ENCODE results near the gene PRDM16. TPM values are rescaled to one million over a fixed set of nuclear protein-coding genes. Genes with fewer than 3 reads are reported as not detected.

Gene PRDM16
- total RNA-seq, 1 experiment from 2014 or later: 0.17 TPM

GRCh38 chr1:3349161-3349967 is 280.4 kb downstream of the PRDM16 start:
- H3K23ac ChIP-seq (ENCODE audit: insufficient read length, low read depth, low read length): no peak overlapping the region
- H2BK120ac ChIP-seq (ENCODE audit: low read depth, low read length, poor library complexity, severe bottlenecking): no peak overlapping the region
- no peak overlapping the region for H3K4me2 ChIP-seq (ENCODE audit: insufficient read depth, insufficient read length, low read length)
- Mint-ChIP-seq H3K4me3 (no peak overlapping the region), H3K27ac (no peak overlapping the region), H3K36me3 (ENCODE audit: insufficient read depth in 1 of 3, low read depth in 3 of 3) (peaks cover 0 to 6% (median 0%) of the 10 kb centered on the region in 3 experiments; a peak in 2 of 7 replicates), H3K4me1 (peaks cover 10 to 20% of the 10 kb centered on the region in 2 experiments), H3K27me3 (ENCODE audit: low read depth) (peaks cover 5% of the 10 kb centered on the region), H3K9me3 (peaks cover 9 to 10% of the 10 kb centered on the region in 2 experiments)
- no peaks in the 10 kb centered on the region for H3K23me2 ChIP-seq (ENCODE audit: insufficient read length, low read depth, low read length, poor library complexity, severe bottlenecking)
- peak; percentile 57 for DNase-seq
- H4K5ac ChIP-seq (ENCODE audit: insufficient read length, low read depth, low read length): no peak overlapping the region
- no peaks in the 10 kb centered on the region for H4K20me1 ChIP-seq (ENCODE audit: control insufficient read depth, insufficient read depth, insufficient read length)
- H3K18ac ChIP-seq (ENCODE audit: insufficient read length, low read depth, low read length): no peak overlapping the region
- H3K9ac ChIP-seq (ENCODE audit: extremely low read depth, insufficient read length, low read length): no peak overlapping the region
- H2AFZ ChIP-seq (ENCODE audit: low read length): no peak overlapping the region
- no peak overlapping the region for H4K8ac ChIP-seq (replicated peaks; ENCODE audit: insufficient read length, low read depth, low read length)
- no peaks in the 10 kb centered on the region for H3K79me2 ChIP-seq (ENCODE audit: insufficient read depth, low read length)
- no peak overlapping the region for H2BK20ac ChIP-seq (ENCODE audit: low read depth, low read length, poor library complexity, severe bottlenecking)
- H3K27me3 ChIP-seq (ENCODE audit: insufficient read depth, low read length): no peaks in the 10 kb centered on the region
- WGBS (ENCODE audit: extremely low coverage, insufficient read length, low lambda C conversion rate): no CpG with 5 or more reads among the region's 34 CpGs
- no peak overlapping the region for H3K27ac ChIP-seq (ENCODE audit: insufficient read length, low read depth, low read length)
- H3K79me1 ChIP-seq (ENCODE audit: insufficient read depth, low read depth, low read length, poor library complexity, severe bottlenecking): no peaks in the 10 kb centered on the region
- no peak overlapping the region for H4K91ac ChIP-seq (ENCODE audit: insufficient read length, low read depth, low read length)
- no peak overlapping the region for H2AK5ac ChIP-seq (ENCODE audit: insufficient read length, low read length)
- TF ChIP-seq, protein P1, sequence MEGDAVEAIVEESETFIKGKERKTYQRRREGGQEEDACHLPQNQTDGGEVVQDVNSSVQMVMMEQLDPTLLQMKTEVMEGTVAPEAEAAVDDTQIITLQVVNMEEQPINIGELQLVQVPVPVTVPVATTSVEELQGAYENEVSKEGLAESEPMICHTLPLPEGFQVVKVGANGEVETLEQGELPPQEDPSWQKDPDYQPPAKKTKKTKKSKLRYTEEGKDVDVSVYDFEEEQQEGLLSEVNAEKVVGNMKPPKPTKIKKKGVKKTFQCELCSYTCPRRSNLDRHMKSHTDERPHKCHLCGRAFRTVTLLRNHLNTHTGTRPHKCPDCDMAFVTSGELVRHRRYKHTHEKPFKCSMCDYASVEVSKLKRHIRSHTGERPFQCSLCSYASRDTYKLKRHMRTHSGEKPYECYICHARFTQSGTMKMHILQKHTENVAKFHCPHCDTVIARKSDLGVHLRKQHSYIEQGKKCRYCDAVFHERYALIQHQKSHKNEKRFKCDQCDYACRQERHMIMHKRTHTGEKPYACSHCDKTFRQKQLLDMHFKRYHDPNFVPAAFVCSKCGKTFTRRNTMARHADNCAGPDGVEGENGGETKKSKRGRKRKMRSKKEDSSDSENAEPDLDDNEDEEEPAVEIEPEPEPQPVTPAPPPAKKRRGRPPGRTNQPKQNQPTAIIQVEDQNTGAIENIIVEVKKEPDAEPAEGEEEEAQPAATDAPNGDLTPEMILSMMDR (conservative IDR thresholded peaks at IDR 0.05): peak; percentile 45
- no peak overlapping the region for H2BK15ac ChIP-seq (ENCODE audit: low read depth, low read length)
- H3K4ac ChIP-seq (ENCODE audit: low read depth, low read length): no peak overlapping the region
- H3K9me3 ChIP-seq (ENCODE audit: control insufficient read depth, low read depth, low read length): no peaks in the 10 kb centered on the region
- no peak overlapping the region for H3T11ph ChIP-seq (ENCODE audit: low read length)
- no peak overlapping the region for H3K56ac ChIP-seq (ENCODE audit: insufficient read length, low read depth, low read length)
- H2BK12ac ChIP-seq (ENCODE audit: insufficient read length, low read depth, low read length): no peak overlapping the region
- no peaks in the 10 kb centered on the region for H3K4me1 ChIP-seq (ENCODE audit: insufficient read depth, low read length)
- H2BK5ac ChIP-seq (ENCODE audit: insufficient read length, low read length): no peak overlapping the region
- H3K14ac ChIP-seq (ENCODE audit: insufficient read depth, low read length): no peak overlapping the region; the same call in 1 of the 2 replicates

Measured in H9 (cell line).